Measurements from ENCODE around the gene CRYBB3. TPM values are rescaled to one million over a fixed set of nuclear protein-coding genes. Genes with fewer than 3 reads are reported as not detected.
"Not testable (repeated sequence)": the region's sequence is repeated elsewhere in the genome, so short reads cannot be mapped to it uniquely, and the experiment has no call there.

Gene CRYBB3
- total RNA-seq, 6 experiments from 2014 or later: 0.40 to 0.70 (median 0.69) TPM; not detected in 3

DNA sequence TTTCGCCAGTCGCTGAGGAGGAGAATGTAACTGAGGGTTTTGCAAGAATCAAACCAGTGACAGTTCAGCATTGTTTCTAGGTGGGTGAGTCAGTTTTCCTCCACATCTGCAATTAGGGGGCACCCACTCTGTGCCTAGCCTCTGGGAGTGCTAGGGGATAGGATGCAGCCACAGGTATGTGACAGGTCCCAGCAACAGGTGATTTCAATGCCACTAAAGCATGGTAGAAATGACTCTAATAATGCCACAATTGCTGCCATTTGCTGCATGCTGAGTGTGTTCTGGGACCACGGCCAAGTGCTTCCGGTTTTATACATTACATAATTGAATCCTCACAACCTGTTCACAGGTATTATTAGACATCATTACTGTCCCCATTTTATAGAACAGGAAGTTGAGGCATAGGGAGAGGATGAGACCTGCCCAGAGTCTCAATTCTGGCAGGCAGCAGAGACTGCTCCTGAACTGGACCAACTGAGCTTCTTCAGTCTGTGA is 20.3 kb downstream of the CRYBB3 start:
- no peak overlapping the region for H3K27ac ChIP-seq
- H3K9me3 ChIP-seq: no peaks in the 10 kb centered on the region
- no peaks in the 10 kb centered on the region for H3K36me3 ChIP-seq
- DNase-seq (no peak), ATAC-seq (no peak)
- no peak overlapping the region for H3K4me3 ChIP-seq
- intact Hi-C loops (cut with DNase I): no loop called here
- H3K4me1 ChIP-seq: no peaks in the 10 kb centered on the region
- no peaks in the 10 kb centered on the region for H3K27me3 ChIP-seq
- TF ChIP-seq, protein P1, sequence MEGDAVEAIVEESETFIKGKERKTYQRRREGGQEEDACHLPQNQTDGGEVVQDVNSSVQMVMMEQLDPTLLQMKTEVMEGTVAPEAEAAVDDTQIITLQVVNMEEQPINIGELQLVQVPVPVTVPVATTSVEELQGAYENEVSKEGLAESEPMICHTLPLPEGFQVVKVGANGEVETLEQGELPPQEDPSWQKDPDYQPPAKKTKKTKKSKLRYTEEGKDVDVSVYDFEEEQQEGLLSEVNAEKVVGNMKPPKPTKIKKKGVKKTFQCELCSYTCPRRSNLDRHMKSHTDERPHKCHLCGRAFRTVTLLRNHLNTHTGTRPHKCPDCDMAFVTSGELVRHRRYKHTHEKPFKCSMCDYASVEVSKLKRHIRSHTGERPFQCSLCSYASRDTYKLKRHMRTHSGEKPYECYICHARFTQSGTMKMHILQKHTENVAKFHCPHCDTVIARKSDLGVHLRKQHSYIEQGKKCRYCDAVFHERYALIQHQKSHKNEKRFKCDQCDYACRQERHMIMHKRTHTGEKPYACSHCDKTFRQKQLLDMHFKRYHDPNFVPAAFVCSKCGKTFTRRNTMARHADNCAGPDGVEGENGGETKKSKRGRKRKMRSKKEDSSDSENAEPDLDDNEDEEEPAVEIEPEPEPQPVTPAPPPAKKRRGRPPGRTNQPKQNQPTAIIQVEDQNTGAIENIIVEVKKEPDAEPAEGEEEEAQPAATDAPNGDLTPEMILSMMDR (IDR thresholded peaks at IDR 0.05): no peak
- no peak for TF ChIP-seq POLR2A (IDR thresholded peaks at IDR 0.05)
- 47% methylated on average over 4 of the region's 4 CpGs for WGBS (ENCODE audit: insufficient coverage, low coverage, low lambda C conversion rate, missing lambda C conversion rate)

DNA sequence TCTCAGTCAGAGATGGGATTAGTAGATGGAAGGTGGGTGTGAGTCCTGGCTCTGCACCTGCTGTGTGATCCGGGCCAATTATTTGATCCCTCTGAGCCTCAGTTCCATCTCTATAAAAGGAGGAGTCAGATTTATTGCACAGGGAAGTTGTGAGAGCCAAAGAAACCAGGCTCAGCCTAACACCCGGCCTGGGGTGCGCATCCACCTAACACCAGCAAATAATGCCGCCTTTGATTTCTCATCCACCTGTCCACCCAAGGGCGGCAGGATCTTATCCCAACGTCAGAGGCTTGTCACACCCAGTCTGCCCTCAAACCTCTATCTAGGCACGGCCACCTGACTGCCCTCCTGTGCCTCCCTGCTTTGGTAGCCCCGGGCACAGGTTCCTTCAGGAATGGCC is 22.1 kb downstream of the CRYBB3 start:
- Histone ChIP-seq H3K27me3 (no peaks in the 10 kb centered on the region), H3K4me1 (no peaks in the 10 kb centered on the region), H3K36me3 (no peaks in the 10 kb centered on the region), H3K4me3 (no peak overlapping the region), H3K27ac (no peak overlapping the region), H3K9me3 (no peaks in the 10 kb centered on the region)
- DNase-seq: no peak
- intact Hi-C loops (cut with DNase I): no loop called here
- ATAC-seq: no peak
- 88% methylated on average over 7 of the region's 8 CpGs for WGBS (ENCODE audit: insufficient coverage, low coverage, low lambda C conversion rate, missing lambda C conversion rate)
- TF ChIP-seq, protein P1 (IDR thresholded peaks at IDR 0.05): no peak
- no peak for TF ChIP-seq POLR2A (IDR thresholded peaks at IDR 0.05)

DNA sequence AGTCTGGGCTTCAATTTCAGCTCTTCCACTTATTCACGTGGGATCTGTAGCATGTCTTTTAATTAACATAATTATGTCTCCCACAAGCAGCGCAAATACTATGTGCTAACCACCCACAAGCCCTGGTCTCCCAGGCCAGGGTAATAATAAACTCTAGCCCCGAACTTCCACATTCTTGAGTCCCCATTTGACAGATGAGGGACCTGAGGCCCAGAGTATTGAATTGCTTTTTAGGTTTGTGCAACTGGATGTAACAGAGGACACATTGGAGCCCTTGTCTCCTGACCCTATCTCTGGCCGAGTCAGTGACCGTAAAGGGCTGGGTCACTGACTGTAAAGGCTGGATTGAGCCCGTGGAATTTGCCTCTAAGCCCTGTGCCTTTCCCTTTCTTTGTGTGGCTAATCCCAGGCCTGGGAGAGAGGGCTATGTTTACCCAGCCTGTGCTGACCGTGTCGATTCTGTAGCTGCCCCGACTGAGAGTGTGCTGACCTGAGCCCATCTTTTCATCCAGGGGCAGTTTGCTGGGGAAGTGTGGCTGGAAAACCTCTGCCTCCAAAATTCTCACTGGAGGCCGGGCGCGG is 23.7 kb downstream of the CRYBB3 start:
- ATAC-seq (peak in 3 of 4 donors; percentile 47 to 64 (median 57)), DNase-seq (no peak)
- TF ChIP-seq, protein P1 (IDR thresholded peaks at IDR 0.05): no peak
- no peak for TF ChIP-seq POLR2A (IDR thresholded peaks at IDR 0.05)
- no peaks in the 10 kb centered on the region for H3K9me3 ChIP-seq
- H3K4me3 ChIP-seq: no peak overlapping the region
- no peaks in the 10 kb centered on the region for H3K27me3 ChIP-seq
- no peak overlapping the region for H3K27ac ChIP-seq
- no peaks in the 10 kb centered on the region for H3K36me3 ChIP-seq
- intact Hi-C loops (cut with DNase I): no loop called here
- WGBS (ENCODE audit: insufficient coverage, low coverage, low lambda C conversion rate, missing lambda C conversion rate): 56% methylated on average over 9 of the region's 12 CpGs
- no peaks in the 10 kb centered on the region for H3K4me1 ChIP-seq

DNA sequence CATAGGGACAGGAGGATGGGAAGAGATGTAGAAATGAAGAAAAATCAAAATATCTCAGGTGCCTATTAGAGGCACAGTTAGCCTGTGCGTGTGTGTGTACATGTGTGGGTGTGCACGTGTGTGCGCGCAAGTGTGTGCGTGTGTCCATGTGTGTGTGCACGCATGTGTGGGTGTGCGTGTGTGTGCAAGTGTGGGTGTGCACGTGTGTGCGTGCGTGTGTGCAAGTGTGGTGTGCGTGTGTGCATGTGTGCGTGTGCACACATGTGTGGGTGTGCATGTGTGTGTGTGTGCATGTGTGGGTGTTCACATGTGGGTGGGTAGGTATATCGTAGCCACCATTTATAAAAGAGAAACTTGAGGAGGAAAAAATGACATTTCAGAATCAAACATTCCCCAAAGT is 29.2 kb downstream of the CRYBB3 start:
- Histone ChIP-seq H3K4me3 (no peak overlapping the region), H3K27me3 (no peaks in the 10 kb centered on the region), H3K4me1 (no peaks in the 10 kb centered on the region), H3K9me3 (no peaks in the 10 kb centered on the region), H3K36me3 (no peaks in the 10 kb centered on the region), H3K27ac (no peak overlapping the region)
- WGBS (ENCODE audit: insufficient coverage, low coverage, low lambda C conversion rate, missing lambda C conversion rate): 96% methylated on average over 13 of the region's 13 CpGs
- ATAC-seq (no peak), DNase-seq (no peak)
- intact Hi-C loops (cut with DNase I): no loop called here
- TF ChIP-seq, protein P1 (IDR thresholded peaks at IDR 0.05): no peak
- TF ChIP-seq POLR2A (IDR thresholded peaks at IDR 0.05): no peak

DNA sequence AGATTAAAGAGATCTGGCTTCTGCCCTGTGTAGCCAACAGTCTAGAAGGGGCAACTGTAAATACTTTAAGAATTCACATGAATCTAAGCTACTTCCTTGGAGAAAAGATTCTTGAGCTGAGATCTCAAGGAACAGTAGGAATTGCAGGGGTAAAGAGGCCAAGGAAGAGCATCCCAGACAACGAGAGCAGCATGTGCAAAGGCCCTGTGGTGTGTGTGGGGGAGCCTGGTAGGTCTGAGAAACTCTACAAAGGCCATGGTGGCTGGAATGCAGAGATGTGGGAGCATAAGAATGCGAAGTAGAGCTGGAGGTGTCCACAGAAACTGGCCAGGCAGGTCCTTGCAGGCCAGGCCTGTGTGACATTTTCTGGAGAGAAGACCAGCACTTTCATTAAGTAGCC is 31.1 kb downstream of the CRYBB3 start:
- ATAC-seq; H3K27me3 ChIP-seq; DNase-seq; H3K27ac ChIP-seq; H3K4me1 ChIP-seq; intact Hi-C loops (cut with DNase I); H3K36me3 ChIP-seq; H3K9me3 ChIP-seq; H3K4me3 ChIP-seq: not testable (repeated sequence)
- 83% methylated on average over 2 of the region's 2 CpGs for WGBS (ENCODE audit: insufficient coverage, low coverage, low lambda C conversion rate, missing lambda C conversion rate)

Data from right lobe of liver (tissue), 6 donors.